CD4-positive, alpha-beta T cell (primary cell): ENCODE data around the gene MTF2. TPM values are rescaled to one million over a fixed set of nuclear protein-coding genes. Genes with fewer than 3 reads are reported as not detected.
A peak's percentile ranks its signal among the peaks of the same experiment; 100 is the strongest.

ENCODE experiments used
- ATAC-seq: fragments of 200-7000 bp; cut with Tn5 transposase; one replicate; pipeline ENCODE4 v1.10.0; 2022; ENCODE audit warnings: mild to moderate bottlenecking; ENCODE audit not compliant: poor library complexity
- CTCF ChIA-PET: fragments of 350-600 bp; sonication (Branson Sonifier 250); formaldehyde crosslinking; loops from one replicate; lab custom pipeline; 2021; ENCODE audit warnings: antibody characterized with exemption, inconsistent platforms; lab: Charles Lee
- POLR2A ChIA-PET: fragments of 350-600 bp; sonication (Branson Sonifier 250); formaldehyde crosslinking; loops from one replicate; lab custom pipeline; 2021; ENCODE audit warnings: antibody characterized with exemption, inconsistent platforms; lab: Charles Lee
- DNase-seq, 14 experiments: peaks; one replicate each; pipeline ENCODE4 v3.0.0-alpha.2; 2013 to 2020; ENCODE audit warnings: mixed read lengths in 2 of 14
- H3K27ac ChIP-seq, 2 donors: one replicate each; pipeline versions ENCODE4 v1.5.1 to v1.7.0; 2013; ENCODE audit warnings: low read length in 2 of 2, low read depth in 1 of 2, mild to moderate bottlenecking in 1 of 2
- H3K27me3 ChIP-seq, 2 experiments: 1 replicate in 1 of 2; 2 replicates in 1 of 2; pipeline versions ENCODE4 v1.6.1 to v1.7.0; 2013; ENCODE audit warnings: low read length in 2 of 2, control low read depth in 1 of 2, mild to moderate bottlenecking in 1 of 2, moderate library complexity in 1 of 2; ENCODE audit not compliant: insufficient read depth in 2 of 2, control insufficient read depth in 1 of 2
- H3K36me3 ChIP-seq: one replicate; pipeline ENCODE4 v1.6.1; 2013; ENCODE audit warnings: low read length, control low read depth; ENCODE audit not compliant: insufficient read depth
- H3K4me1 ChIP-seq: one replicate; pipeline ENCODE4 v1.6.1; 2013; ENCODE audit warnings: low read length, control low read depth; ENCODE audit not compliant: insufficient read depth
- H3K4me3 ChIP-seq: one replicate; pipeline ENCODE4 v1.5.1; 2013; ENCODE audit warnings: mild to moderate bottlenecking, low read length, moderate library complexity
- H3K9me3 ChIP-seq, 2 experiments: 1 replicate in 1 of 2; 2 replicates in 1 of 2; pipeline versions ENCODE4 v1.6.1 to v1.7.0; 2013; ENCODE audit warnings: low read length in 2 of 2, mild to moderate bottlenecking in 2 of 2, control low read depth in 1 of 2, moderate library complexity in 1 of 2; ENCODE audit not compliant: control insufficient read depth in 1 of 2, insufficient read depth in 1 of 2
- H3K27ac Mint-ChIP-seq: one replicate; pipeline ENCODE4 v1.8.0; 2020; ENCODE audit warnings: mixed read lengths
- H3K27me3 Mint-ChIP-seq: one replicate; pipeline ENCODE4 v1.8.0; 2021; ENCODE audit warnings: mixed read lengths
- H3K36me3 Mint-ChIP-seq: one replicate; pipeline ENCODE4 v1.8.0; 2021; ENCODE audit warnings: low read depth, mixed read lengths
- H3K4me1 Mint-ChIP-seq: one replicate; pipeline ENCODE4 v1.8.0; 2021; ENCODE audit warnings: low read depth, mixed read lengths
- H3K4me3 Mint-ChIP-seq: one replicate; pipeline ENCODE4 v1.8.0; 2020; ENCODE audit warnings: mild to moderate bottlenecking, mixed read lengths
- H3K9me3 Mint-ChIP-seq: one replicate; pipeline ENCODE4 v1.8.0; 2020; ENCODE audit warnings: mixed read lengths
- intact Hi-C, 2 experiments: fragments of 100-400 bp; cut with DNase I in 1 of 2; cut with micrococcal nuclease in 1 of 2; formaldehyde crosslinking; loops; one replicate each; pipeline versions ENCODE4 v1.15.1 to v1.9.0; 2023 to 2025; cut with DNase I, micrococcal nuclease
- total RNA-seq, 174 experiments: library from RNA in 2 of 174; stranded (reverse) in 2 of 174; gene quantifications; one replicate each; pipeline ENCODE4 v1.2.3 and lab custom pipeline; 2021 to 2026
- TF ChIP-seq, protein P1 (sequence below): fragments of 200-600 bp; IDR thresholded peaks from one replicate; pipeline ENCODE4 v1.8.0; 2022; ENCODE audit warnings: antibody characterized with exemption, mild to moderate bottlenecking

Gene MTF2
- total RNA-seq, 2 experiments from 2014 or later, result 37.9 to 39.3 TPM

GRCh38 chr1:93143769-93144168 is 64.7 kb downstream of the MTF2 start:
- Histone ChIP-seq H3K4me3 (no peak overlapping the region), H3K9me3 (no peaks in the 10 kb centered on the region), H3K4me1 (no peaks in the 10 kb centered on the region), H3K27ac (no peak overlapping the region), H3K36me3 (peaks cover 9% of the 10 kb centered on the region), H3K27me3 (no peaks in the 10 kb centered on the region)
- H3K9me3 Mint-ChIP-seq, result no peaks in the 10 kb centered on the region
- peaks cover 5% of the 10 kb centered on the region for H3K4me1 Mint-ChIP-seq
- POLR2A ChIA-PET, result no interaction called here
- H3K27me3 Mint-ChIP-seq, result no peaks in the 10 kb centered on the region
- TF ChIP-seq, protein P1, sequence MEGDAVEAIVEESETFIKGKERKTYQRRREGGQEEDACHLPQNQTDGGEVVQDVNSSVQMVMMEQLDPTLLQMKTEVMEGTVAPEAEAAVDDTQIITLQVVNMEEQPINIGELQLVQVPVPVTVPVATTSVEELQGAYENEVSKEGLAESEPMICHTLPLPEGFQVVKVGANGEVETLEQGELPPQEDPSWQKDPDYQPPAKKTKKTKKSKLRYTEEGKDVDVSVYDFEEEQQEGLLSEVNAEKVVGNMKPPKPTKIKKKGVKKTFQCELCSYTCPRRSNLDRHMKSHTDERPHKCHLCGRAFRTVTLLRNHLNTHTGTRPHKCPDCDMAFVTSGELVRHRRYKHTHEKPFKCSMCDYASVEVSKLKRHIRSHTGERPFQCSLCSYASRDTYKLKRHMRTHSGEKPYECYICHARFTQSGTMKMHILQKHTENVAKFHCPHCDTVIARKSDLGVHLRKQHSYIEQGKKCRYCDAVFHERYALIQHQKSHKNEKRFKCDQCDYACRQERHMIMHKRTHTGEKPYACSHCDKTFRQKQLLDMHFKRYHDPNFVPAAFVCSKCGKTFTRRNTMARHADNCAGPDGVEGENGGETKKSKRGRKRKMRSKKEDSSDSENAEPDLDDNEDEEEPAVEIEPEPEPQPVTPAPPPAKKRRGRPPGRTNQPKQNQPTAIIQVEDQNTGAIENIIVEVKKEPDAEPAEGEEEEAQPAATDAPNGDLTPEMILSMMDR, result no peak
- no peak overlapping the region for H3K4me3 Mint-ChIP-seq
- ATAC-seq (no peak), DNase-seq (no peak)
- no peak overlapping the region for H3K27ac Mint-ChIP-seq
- H3K36me3 Mint-ChIP-seq, result peaks cover 38% of the 10 kb centered on the region
- CTCF ChIA-PET, result no interaction called here
- intact Hi-C loops, result loop anchor here in 1 of 2 experiments (10.0 kb wide), 1 partner anchor 71 kb away; no protein-coding TSS in a partner anchor

- peaks cover 6% of the 10 kb centered on the region for H3K4me1 Mint-ChIP-seq
- ChIA-PET CTCF (no interaction called here), POLR2A (no interaction called here)
- H3K36me3 Mint-ChIP-seq, result peaks cover 48% of the 10 kb centered on the region
- intact Hi-C loops, result loop anchor here in 1 of 2 experiments (10.0 kb wide), 1 partner anchor 67 kb away; no protein-coding TSS in a partner anchor
- TF ChIP-seq, protein P1, result no peak
- DNase-seq (no peak), ATAC-seq (no peak)
- Histone ChIP-seq H3K36me3 (peaks cover 31% of the 10 kb centered on the region), H3K27me3 (no peaks in the 10 kb centered on the region), H3K4me3 (no peak overlapping the region), H3K9me3 (no peaks in the 10 kb centered on the region), H3K27ac (no peak overlapping the region), H3K4me1 (no peaks in the 10 kb centered on the region)
- no peak overlapping the region for H3K4me3 Mint-ChIP-seq
- no peaks in the 10 kb centered on the region for H3K9me3 Mint-ChIP-seq
- H3K27me3 Mint-ChIP-seq, result no peaks in the 10 kb centered on the region
- peak overlapping the region; percentile 4 for H3K27ac Mint-ChIP-seq
Observed at GRCh38 chr1:93148001-93148400, 68.9 kb downstream of the MTF2 start.

DNA sequence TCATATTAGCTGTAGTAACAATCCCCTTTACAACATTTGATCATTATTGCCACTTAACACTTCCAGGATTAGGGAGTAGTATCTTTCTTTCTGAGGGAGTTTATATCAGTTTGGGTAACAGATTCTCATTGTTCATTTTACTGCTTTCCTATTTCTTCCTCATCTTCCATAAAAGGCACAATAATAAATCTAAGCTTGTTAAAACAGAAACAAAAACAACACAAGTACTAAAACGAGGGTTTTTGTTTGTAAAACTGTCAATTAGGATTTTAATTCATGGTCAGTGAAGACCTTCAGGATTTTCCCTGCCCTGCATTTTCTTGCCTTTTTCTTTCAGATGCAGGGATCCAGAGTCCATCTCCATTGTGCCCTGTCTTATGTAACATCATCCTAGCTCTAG is 71.6 kb downstream of the MTF2 start:
- ChIA-PET POLR2A (interaction anchor here (0.9 to 1.1 kb wide), 2 partner anchors 10 to 23 kb away, joined by 3 to 4 read pairs; no protein-coding TSS in a partner anchor), CTCF (no interaction called here)
- H3K27ac ChIP-seq, result no peak overlapping the region
- H3K27me3 ChIP-seq, result no peaks in the 10 kb centered on the region
- TF ChIP-seq, protein P1, result no peak
- no peak for ATAC-seq
- H3K36me3 Mint-ChIP-seq, result peaks cover 71% of the 10 kb centered on the region
- intact Hi-C loops, result no loop called here
- H3K4me3 ChIP-seq, result no peak overlapping the region
- peaks cover 51% of the 10 kb centered on the region for H3K36me3 ChIP-seq
- H3K9me3 ChIP-seq, result no peaks in the 10 kb centered on the region
- H3K4me1 Mint-ChIP-seq, result peaks cover 11% of the 10 kb centered on the region
- DNase-seq, result no peak
- no peaks in the 10 kb centered on the region for H3K4me1 ChIP-seq
- no peaks in the 10 kb centered on the region for H3K27me3 Mint-ChIP-seq
- peak overlapping the region; percentile 22 for H3K27ac Mint-ChIP-seq
- H3K9me3 Mint-ChIP-seq, result no peaks in the 10 kb centered on the region
- no peak overlapping the region for H3K4me3 Mint-ChIP-seq
